K562 treated with DMSO at 1 percent for 24 hours (cell line): ENCODE results near the gene DCAF12L2. TPM values are rescaled to one million over a fixed set of nuclear protein-coding genes. Genes with fewer than 3 reads are reported as not detected.

Experiments used
- total RNA-seq: library from RNA; unstranded; fragments of 300-600 nt; gene quantifications from 2 replicates; pipeline ENCODE4 v1.2.3, GENCODE V29; 2022; ENCODE audit warnings: low read depth; ENCODE audit not compliant: insufficient read depth

The DCAF12L2 gene
- total RNA-seq, result not detected in 2 replicates

GRCh38 chrX:126165721-126166461 lies at the start of gene DCAF12L2:
TSS of gene DCAF12L2 (minus strand) at chrX:126166289. CDS start at chrX:126165924, 365 bp downstream.

